ENCODE results near the gene PLLP. TPM values are rescaled to one million over a fixed set of nuclear protein-coding genes. Genes with fewer than 3 reads are reported as not detected.
"Not testable (repeated sequence)": the region's sequence is repeated elsewhere in the genome, so short reads cannot be mapped to it uniquely, and the experiment has no call there.

PLLP gene
- total RNA-seq, 6 donors from 2014 or later: 38.8 to 184 (median 114) TPM

GRCh38 chr16:57279780-57280638 lies 4.5 kb downstream of the PLLP start:
- Histone ChIP-seq H3K4me3 (no peak overlapping the region), H3K9me3 (no peaks in the 10 kb centered on the region), H3K36me3 (no peaks in the 10 kb centered on the region), H3K27me3 (peaks cover 0 to 14% (median 8%) of the 10 kb centered on the region in 4 donors), H3K4me1 (peaks cover 42 to 77% (median 57%) of the 10 kb centered on the region in 4 donors), H3K27ac (peak overlapping the region in 3 of 4 donors; percentile 7 to 56 (median 42))
- 45 to 48% methylated on average over 7 of the region's 7 CpGs for WGBS, 2 donors
- TF ChIP-seq POLR2AphosphoS5 (IDR thresholded peaks at IDR 0.05) (no peak), CTCF (IDR thresholded peaks at IDR 0.05) (no peak), EP300 (IDR thresholded peaks at IDR 0.05) (no peak), POLR2A (IDR thresholded peaks at IDR 0.05) (no peak)
- ATAC-seq (ENCODE audit: low FRiP score in 2 of 2): no peak
- DNase-seq: peak in 1 of 2 donors; percentile 20

GRCh38 chr16:57278494-57278893 lies 6.0 kb downstream of the PLLP start:
- WGBS, 2 donors: 54 to 62% methylated on average over 4 of the region's 4 CpGs
- Histone ChIP-seq H3K27me3 (no peaks in the 10 kb centered on the region), H3K4me1 (peaks cover 39 to 65% (median 45%) of the 10 kb centered on the region in 4 donors), H3K9me3 (no peaks in the 10 kb centered on the region), H3K27ac (peak overlapping the region in 2 of 4 donors; percentile 42 to 69), H3K4me3 (no peak overlapping the region), H3K36me3 (no peaks in the 10 kb centered on the region)
- DNase-seq: no peak
- TF ChIP-seq EP300 (IDR thresholded peaks at IDR 0.05): no peak
- TF ChIP-seq CTCF (IDR thresholded peaks at IDR 0.05): no peak
- no peak for TF ChIP-seq POLR2A (IDR thresholded peaks at IDR 0.05)
- TF ChIP-seq POLR2AphosphoS5 (IDR thresholded peaks at IDR 0.05): no peak
- no peak for ATAC-seq (ENCODE audit: low FRiP score in 2 of 2)

DNA sequence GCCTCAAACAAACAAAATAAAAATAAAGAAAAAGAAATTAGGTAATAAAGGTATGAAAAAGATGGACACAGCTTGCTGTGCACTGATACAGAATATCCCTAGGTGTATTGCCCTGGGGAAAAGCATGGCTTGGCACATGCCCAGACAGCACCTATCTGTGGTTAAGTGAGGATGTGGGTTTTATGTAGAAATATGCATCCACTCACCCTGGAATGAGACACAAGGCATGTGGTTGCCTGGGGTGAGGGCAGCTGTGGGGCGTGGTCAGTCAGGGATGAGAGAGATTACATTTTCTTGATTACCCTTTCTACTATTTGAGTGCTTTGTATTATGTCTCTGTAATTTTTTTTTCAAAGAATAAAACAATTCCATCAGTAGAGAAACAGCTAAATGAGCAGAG lies 6.9 kb downstream of the PLLP start:
- Histone ChIP-seq H3K27ac (peak overlapping the region in 3 of 4 donors; percentile 22 to 69 (median 67)), H3K4me1 (peaks cover 37 to 59% (median 45%) of the 10 kb centered on the region in 4 donors), H3K4me3 (no peak overlapping the region), H3K36me3 (no peaks in the 10 kb centered on the region), H3K9me3 (no peaks in the 10 kb centered on the region), H3K27me3 (no peaks in the 10 kb centered on the region)
- TF ChIP-seq CTCF (IDR thresholded peaks at IDR 0.05): no peak
- TF ChIP-seq EP300 (IDR thresholded peaks at IDR 0.05): no peak
- no peak for TF ChIP-seq POLR2A (IDR thresholded peaks at IDR 0.05)
- no peak for TF ChIP-seq POLR2AphosphoS5 (IDR thresholded peaks at IDR 0.05)
- WGBS, 2 donors: 32 to 36% methylated on average over 1 of the region's 1 CpG
- ATAC-seq (ENCODE audit: low FRiP score in 2 of 2): peak in 1 of 2 donors; percentile 49
- DNase-seq: peak in 1 of 2 donors; percentile 24

GRCh38 chr16:57276596-57276995 lies 7.9 kb downstream of the PLLP start:
- Histone ChIP-seq H3K9me3 (no peaks in the 10 kb centered on the region), H3K27me3 (no peaks in the 10 kb centered on the region), H3K36me3 (no peaks in the 10 kb centered on the region), H3K4me3 (no peak overlapping the region), H3K4me1 (peaks cover 35 to 53% (median 51%) of the 10 kb centered on the region in 4 donors), H3K27ac (peak overlapping the region; percentile 56 to 78 (median 62))
- WGBS, 2 donors: 21 to 27% methylated on average over 5 of the region's 5 CpGs
- DNase-seq: peak in 1 of 2 donors; percentile 54
- TF ChIP-seq POLR2AphosphoS5 (IDR thresholded peaks at IDR 0.05) (peak; percentile 46 to 71), POLR2A (IDR thresholded peaks at IDR 0.05) (no peak), CTCF (IDR thresholded peaks at IDR 0.05) (peak in 2 of 6 experiments; percentile 8 to 11), EP300 (IDR thresholded peaks at IDR 0.05) (peak in 2 of 4 donors; percentile 70 to 75)
- ATAC-seq (ENCODE audit: low FRiP score in 2 of 2): peak; percentile 24 to 76

DNA sequence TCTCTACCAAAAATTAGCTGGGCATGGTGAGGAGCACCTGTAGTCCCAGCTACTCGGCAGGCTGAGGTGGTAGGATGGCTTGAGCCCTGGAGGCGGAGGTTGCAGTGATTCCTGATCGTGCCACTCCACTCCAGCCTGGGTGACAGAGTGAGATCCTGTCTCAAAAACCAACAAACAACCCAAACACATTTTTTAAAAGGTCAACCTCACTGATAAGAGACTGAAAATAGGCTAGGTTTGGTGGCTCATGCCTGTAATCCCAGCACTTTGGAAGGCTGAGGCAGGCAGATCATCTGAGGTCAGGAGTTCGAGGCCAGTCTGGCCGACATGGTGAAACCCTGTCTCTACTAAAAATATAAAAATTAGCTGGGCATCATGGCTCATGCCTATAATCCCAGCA lies 8.5 kb downstream of the PLLP start:
- not testable (repeated sequence) for H3K36me3 ChIP-seq; H3K27me3 ChIP-seq; DNase-seq; ATAC-seq (ENCODE audit: low FRiP score in 2 of 2); H3K9me3 ChIP-seq; H3K4me3 ChIP-seq
- Histone ChIP-seq H3K27ac (peak overlapping the region; percentile 56 to 78 (median 62)), H3K4me1 (peaks cover 35 to 55% (median 51%) of the 10 kb centered on the region in 4 donors)
- 57 to 64% methylated on average over 5 of the region's 5 CpGs for WGBS, 2 donors

Data from upper lobe of left lung (tissue), 6 donors.